T-helper 1 cell (primary cell): Measurements from ENCODE around the gene SORD.
"Not testable (repeated sequence)": the region's sequence is repeated elsewhere in the genome, so short reads cannot be mapped to it uniquely, and the experiment has no call there.

Experiments used
- DNase-seq, 5 donors: peaks; one replicate each; pipeline ENCODE4 v3.0.0-alpha.2; 2012 to 2020
- total RNA-seq, 4 donors: gene quantifications; one replicate each; lab custom pipeline; 2026; lab: John Stamatoyannopoulos, UW

The SORD gene
- 1.9 to 4.6 (median 2.7) reads per million in 4 donors for total RNA-seq

DNA sequence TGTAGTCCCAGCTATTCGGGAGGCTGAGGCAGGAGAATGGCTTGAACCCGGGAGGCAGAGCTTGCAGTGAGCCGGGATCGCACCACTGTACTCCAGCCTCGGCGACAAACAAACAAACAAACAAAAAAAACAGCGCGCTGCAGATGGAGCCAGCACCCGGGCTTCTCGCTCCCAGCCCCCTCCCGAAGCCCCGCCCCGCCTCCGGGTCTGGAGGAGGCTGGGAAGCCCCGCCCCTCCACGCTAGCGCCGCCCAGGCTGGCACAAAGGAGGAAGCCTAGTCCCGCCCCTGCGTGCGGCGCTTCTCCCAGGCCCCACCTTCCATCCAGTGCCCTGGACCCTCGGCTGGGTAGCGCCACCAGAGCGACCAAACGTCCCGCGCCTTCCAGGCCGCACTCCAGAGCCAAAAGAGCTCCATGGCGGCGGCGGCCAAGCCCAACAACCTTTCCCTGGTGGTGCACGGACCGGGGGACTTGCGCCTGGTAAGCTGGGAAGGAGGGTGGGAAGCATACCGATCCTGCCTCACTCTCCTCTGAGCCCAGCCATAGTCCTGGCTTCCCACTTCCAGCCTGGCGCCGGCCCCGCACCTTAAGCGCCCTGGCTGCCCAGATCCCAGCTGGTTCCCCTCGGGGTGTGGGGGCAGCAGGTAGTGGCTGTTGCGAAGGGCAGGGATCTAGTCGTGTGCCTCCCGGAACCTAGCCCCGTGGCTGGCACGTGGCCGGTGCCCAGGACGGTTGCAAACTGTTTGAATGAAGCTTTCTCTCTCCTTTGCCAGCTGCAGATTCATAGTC is at the start of gene SORD:
Gene SORD (plus strand): TSS at position 325 of the 788 bp plus-strand sequence. CDS start 89 bp downstream, at position 414.
- peak; percentile 81 to 88 (median 84) for DNase-seq

DNA sequence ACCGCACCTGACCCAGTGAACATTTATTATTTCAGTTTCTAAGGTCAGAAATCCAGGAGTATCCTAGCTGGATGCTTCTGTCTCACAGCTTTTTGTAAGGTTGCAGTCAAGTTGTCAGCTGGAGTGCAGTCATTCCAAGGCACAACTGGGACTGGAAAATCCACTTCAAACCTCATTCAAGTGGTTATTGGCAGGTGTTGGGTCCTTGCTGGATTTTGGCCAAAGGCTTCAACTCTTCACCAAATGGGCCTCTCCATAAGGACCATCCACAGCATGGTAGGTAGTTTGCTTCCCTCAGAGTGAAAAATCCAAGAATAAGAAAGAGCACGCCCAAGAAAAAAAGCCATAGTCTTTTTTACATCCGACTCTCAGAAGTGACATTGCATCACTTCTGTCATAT is 46.8 kb upstream of the SORD start:
- DNase-seq = not testable (repeated sequence)

DNA sequence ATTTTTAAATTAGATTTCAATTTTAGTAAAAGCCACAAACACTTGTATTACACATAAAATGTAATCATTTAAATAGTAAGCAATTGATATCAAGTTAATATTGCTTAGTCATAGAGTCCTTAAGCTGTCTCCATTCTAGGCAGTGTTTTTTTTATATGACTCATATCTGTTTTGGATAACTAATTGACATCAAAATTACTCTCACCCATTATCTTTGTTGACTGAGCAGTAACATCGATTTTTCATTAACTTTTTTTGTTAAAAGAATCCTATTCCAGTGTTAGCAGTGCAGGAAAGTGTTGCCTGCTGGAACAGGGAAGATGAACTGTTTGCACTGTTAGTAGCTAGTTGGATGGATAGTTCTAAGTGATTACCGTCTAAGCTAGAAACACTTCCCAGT is 45.2 kb upstream of the SORD start:
- not testable (repeated sequence) for DNase-seq

DNA sequence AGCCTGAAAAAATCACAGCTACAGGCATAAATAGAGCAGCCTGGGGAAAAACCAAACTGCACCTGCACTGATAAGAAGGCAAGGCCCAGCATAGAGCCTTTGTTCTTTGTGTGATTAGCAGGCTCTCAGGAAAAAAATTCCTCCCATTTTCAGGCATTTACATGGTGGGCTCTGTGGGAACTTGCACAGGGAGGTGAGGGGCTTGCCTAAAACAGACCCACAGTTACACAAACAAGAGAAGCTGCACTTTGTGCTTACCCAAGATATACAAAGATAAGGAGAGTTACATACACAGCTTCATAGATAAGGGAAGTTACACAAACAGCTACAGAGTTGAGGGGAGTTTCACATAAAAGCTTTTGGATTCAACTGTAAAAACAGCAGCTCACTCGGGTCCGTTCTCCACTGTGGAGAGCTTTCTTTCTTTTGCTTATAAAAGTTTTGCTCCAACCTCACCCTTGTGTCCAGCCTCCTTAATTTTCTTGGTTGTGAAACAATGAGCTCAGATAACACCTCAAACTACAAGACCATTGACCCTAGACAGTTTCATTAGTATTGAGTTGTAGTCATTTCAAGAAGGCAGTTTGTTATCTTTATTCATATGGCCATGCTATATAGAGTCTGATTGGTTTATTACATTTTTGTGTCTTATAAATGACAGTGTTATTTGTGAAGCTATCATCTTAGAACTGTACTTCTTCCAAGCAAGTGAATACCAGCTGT is 43.2 kb upstream of the SORD start:
- DNase-seq = not testable (repeated sequence)

DNA sequence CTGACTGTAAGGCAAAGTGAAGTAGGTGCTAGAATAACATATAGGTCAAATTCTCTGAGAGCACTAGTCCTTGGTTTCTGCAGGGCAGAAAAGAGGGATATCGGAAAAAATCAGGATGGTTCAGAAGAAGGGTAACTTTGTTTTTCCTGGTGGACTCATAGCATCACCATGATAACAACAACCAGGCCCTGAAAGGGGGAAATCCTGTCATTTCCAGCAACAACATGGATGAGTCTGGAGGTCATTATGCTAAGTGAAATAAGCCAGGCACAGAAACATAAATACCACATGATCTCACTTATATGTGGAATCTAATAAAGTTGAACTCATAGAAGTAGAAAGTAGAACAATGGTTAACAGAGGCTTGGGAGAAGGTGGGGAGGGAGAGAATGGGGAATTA is 38.9 kb upstream of the SORD start:
- not testable (repeated sequence) for DNase-seq

DNA sequence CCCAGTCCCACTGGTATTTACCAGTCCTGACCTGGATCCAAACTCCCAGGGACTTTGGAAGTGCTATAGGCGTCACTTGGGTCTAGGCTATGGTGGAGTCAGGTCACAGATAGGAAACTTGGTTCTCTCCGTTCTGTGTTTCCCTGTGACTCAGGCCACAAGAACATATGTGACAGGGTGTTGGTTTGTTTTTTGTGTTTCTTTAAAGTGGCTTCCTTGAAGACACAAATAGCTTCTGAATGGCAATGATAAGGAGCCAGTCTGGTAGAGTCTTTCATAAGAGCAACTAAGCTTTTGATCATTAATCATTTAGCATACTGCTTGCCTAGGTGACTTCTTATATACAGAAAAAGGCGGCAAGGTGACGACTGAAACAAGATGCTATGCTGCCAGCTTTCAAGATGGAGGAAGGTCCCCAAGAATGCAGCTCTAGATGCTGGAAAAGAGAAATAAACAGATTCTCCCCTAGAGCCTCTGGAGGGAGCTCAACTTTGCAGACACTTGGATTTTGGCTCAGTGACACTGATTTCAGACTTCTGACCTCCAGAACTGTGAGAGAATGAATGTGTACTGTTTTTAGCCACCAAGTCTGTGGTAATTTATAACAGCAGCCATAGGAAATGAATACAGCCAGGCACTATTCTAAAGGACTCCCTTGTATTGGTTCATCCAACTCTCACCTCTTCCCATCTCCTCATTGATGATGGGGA is 36.5 kb upstream of the SORD start:
- DNase-seq = not testable (repeated sequence)

DNA sequence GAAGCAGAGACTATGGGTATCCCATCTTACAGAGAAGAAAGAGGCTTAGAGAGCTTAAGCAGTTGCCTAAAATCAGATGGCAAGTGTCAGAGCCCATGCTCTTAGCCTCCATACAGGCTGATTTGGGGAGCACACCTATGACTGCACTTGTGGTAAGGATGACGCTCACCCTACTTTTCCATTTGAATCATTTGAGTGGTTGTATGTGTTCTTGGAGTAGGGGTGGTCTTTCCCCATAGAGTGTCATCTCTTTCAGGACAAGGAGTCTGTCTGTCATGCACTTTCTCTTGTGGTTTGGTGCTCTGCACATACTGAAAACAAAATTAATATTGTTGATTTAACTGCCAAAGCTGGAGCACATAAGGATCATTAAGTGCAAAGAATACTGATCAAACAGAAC is 35.3 kb upstream of the SORD start:
- DNase-seq = not testable (repeated sequence)

DNA sequence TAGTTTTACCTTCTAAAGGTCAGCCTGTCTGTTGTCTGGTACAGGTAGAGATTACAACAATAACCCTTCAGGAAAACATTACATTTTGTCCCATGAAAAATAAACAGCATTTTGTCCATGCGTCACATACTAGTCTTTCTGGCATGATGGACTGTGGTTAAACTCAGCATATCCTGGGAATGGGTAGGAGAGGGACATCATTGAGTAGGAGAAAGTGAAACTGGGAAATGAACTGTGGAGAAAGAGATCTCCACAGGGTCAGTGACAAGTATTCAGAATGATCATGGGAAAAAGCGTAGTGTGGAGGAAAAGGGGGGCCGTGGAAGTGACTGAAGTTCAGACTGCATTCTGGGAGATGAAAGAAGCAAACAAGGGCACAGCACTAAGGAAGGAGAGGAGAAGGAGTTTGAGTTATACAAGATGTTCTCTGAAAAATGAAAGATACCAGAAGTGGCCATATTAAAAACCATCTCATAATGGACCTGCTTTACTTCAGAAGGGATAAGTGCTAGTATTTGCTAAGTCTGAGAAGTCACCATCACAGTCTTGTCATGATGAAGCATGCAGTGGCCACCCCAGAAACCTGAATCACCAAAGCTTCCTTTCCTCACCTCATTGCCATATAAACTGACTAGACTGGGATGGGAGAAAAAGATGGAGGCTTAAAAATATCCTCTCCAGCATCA is 34.7 kb upstream of the SORD start:
- DNase-seq = not testable (repeated sequence)

DNA sequence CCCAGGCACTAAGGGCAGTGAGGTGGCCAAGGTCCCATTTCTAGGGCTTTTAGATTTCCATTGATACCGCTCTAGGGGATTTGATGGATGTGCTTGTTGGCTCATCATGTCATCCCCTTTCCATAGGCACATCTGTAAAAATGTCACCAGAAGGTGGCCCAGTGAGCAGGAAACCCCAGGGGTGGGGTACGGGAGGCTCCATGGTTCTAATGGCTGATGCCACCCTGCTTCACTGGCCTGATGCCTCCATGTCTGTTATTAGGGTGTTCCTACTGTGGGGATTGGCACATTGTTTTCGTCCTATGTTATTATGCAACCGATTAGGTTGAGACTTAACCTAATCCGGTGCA is 34.1 kb upstream of the SORD start:
- DNase-seq = not testable (repeated sequence)

DNA sequence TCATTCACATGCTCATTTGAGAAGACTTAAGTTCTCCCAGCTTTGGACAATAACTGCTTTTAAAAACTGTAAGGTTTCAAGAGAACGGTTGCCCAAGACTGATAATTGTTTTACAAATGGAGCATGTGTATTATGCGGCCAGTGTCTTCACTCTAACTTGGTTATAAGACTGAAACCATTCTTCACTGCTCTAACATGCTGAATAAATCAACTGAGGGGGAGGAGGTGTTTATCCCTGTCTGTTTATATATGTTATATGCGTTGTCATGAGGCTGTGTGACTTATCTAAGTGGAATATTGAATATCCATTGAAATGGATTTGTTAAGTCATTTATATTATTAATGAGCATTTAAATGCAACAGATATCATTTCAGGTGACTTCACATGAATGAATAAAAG is 25.4 kb upstream of the SORD start:
- DNase-seq = not testable (repeated sequence)

DNA sequence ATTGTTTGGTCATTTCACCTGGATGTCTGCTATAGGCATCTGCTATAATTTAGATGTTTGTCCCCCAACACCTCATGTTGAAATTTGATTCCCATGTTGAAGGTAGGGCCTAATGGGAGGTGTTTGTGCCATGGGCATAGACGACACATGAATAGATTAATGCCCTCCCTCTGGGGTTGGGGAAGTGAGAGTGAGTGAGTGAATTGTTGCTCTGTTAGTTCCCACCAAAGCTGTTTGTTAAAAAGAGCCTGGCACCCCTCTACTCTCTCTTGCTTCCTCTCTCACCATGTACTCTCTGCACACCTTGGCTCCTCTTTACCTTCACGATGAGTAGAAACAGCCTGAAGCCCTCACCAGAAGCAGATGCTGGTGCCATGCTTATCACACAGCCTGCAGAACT is 23.9 kb upstream of the SORD start:
- no peak for DNase-seq

DNA sequence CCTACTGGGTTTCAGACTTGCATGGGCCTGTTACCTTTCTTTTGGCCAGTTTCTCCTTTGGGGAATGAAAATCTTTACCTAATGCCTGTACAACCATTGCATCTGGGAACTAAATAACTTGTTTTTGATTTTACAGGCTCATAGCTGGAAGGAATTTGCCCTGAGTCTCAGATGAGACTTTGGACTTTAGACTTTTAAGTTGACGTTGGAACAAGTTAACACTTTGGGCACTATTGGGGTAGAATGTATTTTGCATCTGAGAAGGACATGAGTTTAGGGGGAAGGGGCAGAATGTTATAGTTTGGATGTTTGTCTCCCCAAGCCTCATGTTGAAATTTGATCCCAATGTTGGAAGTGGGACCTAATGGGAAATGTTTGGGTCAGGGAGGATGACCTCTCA is 21.8 kb upstream of the SORD start:
- DNase-seq = not testable (repeated sequence)

DNA sequence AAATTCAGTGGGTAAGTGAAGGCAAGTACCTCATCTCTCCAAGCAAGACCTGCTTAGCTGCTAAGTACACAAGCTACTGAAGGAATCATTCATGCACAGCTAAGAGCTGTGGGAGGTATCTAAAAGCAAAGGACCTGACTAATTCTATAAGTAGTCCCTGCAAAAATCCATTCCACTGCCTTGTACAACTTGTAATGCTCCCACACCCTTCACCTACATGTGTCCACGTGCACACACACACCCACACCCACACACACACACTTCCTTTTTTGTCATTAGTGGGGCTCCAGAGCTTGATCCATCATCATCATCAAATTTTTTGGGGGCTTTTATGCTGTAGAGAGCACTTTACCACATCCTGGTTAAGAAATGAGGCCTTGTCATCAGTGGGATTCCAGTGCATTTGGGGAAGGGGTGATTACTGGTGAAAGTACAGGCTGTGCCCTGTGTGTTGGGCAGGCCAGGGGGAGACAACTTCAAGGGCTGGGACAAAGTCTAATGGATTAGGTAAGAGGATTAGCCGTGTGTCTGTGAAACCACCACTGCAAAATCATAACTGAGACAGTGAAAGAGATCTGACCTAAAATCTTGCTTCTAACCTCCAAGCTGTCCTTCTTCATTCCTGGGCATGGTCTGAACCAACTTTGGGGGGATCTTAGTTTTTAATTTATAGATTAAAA is 19.1 kb upstream of the SORD start:
- DNase-seq = not testable (repeated sequence)

DNA sequence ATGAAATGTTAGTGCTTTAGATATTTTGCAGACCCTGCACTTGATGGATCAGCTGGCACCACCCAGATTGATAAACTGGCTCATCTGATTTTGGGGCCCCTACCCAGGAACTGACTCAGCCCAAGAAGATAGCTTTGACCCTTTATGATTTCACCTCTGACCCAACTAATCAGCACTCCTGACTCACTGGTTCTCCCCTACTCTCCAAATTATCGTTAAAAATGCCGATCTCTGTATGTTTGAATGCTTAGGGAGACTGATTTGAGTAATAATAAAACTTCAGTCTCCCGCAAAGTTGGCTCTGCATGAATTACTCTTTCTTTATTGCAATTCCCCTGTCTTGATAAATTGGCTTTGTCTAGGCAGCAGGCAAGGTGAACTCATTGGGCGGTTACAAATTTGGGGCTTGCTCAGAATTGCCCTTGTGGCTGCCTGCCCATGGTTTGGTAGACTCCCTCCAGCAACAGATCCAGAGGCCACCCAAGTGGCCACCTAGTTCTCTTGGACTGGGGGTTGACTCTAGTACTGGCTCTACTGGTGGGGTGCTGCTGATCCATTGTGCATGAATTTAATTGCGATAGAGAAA is 18.3 kb upstream of the SORD start:
- DNase-seq = not testable (repeated sequence)

DNA sequence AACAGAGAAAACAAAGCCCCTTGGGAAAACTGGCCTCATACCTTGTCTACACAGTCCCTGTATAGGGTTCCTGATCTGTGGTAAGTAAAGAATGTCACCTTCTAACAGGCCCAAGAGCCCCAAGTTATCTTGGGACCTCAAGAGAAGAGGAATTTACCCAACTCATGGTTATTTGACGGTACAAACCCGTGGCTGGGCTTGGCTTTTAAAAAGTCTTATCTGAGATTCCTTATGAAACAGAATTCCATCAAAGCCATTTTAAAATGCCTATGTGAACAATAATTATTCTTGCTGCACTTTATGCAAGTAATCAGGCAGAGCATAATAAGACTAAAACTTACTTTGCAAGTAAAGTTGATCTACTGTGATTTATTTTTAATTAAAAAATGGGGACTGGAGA is 13.9 kb upstream of the SORD start:
- no peak for DNase-seq

DNA sequence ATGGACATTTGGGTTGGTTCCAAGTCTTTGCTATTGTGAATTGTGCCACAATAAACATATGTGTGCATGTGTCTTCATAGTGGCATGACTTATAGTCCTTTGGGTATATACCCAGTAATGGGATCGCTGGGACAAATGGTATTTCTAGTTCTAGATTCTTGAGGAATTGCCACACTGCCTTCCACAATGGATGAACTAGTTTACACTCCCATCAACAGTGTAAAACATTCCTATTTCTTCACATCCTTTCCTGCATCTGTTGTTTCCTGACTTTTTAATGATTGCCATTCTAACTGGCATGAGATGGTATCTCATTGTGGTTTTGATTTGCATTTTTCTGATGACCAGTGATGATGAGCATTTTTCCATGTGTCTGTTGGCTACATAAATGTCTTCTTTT is 7.9 kb upstream of the SORD start:
- not testable (repeated sequence) for DNase-seq

DNA sequence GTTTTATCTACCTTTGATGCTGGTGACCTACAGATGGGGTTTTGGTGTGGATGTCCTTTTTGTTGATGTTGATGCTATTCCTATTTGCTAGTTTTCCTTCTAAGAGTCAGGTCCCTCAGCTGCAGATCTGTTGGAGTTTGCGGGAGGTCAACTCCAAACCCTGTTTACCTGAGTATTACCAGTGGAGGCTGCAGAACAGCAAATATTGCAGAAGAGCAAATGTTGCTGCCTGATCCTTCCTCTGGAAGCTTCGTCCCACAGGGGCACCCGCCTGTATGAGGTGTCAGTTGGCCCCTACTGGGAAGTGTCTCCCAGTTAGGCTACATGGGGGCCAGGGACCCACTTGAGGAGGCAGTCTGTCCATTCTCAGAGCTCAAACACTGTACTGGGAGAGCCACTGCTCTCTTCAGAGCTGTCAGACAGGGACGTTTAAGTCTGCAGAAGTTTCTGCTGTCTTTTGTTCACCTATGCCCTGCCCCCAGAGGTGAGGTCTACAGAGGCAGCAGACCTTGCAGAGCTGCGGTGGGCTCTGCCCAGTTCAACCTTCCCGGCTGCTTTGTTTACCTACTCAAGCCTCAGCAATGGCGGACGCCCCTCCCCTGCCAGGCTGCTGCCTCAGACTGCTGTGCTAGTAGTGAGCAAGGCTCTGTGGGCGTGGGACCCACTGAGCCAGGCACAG is 2.6 kb upstream of the SORD start:
- DNase-seq = not testable (repeated sequence)

DNA sequence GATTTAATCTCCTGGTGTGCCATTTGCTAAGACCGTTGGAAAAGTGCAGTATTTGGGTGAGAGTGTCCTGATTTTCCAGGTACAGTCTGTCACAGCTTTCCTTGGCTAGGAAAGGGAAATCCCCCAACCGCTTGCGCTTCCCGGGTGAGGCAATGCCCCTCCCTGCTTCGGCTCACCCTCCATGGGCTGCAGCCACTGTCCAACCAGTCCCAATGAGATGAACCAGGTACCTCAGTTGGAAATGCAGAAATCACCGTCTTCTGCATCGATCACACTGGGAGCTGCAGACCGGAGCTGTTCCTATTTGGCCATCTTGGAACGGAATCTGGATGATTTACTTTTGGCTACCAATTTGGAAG is 2.1 kb upstream of the SORD start:
- not testable (repeated sequence) for DNase-seq

DNA sequence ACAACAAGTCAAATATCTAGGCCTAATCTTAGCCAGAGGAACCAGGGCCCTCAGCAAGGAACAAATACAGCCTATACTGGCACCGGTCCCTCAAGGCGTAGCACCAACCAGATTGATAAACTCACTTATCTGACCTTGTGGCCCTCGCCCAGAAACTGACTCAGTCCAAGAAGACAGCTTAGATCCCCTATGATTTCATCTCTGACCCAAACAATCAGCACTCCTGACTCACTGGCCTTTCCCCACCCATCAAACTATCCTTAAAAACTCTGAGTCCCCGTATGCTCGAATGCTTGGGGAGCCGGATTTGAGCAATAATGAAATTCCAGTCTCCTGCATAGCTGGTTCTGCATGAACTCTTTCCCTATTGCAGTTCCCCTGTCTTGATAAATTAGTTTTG is 1.6 kb upstream of the SORD start:
- DNase-seq = no peak

DNA sequence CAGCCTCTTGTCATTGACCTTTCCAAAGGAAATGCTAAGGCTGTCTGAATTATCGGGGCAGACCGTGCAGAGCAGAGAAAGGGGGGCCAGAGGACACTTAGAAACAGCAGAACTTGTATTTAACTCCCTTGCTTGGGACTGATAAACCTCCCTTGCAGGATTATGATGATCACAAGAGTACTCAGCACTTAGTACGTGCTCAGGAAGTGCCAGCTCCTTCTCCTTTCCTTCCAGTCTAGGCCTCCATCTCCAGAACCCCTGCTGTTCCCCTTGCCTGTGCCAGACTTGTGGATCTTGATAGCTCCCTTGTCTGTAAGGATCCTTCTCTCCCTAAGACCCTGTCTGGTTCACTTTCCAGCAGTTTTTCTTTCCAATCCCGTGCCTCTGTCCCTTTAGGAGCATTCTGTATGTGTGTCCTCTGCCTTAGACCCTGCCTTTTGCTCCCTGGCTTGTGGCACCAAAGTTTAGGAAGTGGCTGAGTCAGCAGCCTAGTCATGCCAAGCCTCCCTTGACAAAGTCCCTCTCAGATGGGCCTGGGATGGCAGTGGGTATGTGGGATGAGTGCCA is 747 bp downstream of the SORD start:
- DNase-seq = no peak

DNA sequence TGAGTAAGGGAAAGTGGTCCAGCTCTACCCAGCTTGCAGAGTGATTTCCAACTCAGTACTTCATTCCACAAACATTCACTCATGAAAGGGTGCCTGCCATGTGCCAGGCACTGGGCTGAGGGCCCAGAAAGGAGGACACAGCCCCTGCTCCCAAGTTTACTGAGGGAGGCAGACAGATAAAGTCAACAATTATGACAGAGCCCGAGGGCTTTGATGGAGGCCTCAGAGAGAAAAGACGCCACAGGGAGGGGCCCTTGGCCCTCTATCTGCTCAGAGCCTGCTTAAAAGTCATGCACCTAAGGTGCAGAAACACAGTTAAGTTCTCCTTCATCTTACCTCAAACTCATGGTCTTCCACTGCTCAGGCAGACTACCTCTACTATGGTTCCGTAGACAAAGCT is 1.7 kb downstream of the SORD start:
- DNase-seq = not testable (repeated sequence)
